ENCODE results near the gene FMO5. TPM values are rescaled to one million over a fixed set of nuclear protein-coding genes. Genes with fewer than 3 reads are reported as not detected.

Gene FMO5
- total RNA-seq, 1 donor from 2014 or later = 95.9 TPM

- ATAC-seq = no peak
- Histone ChIP-seq H3K27me3 (no peaks in the 10 kb centered on the region), H3K4me3 (no peak overlapping the region), H3K27ac (no peak overlapping the region), H3K4me1 (no peaks in the 10 kb centered on the region), H3K36me3 (peaks cover 56% of the 10 kb centered on the region), H3K9me3 (no peaks in the 10 kb centered on the region)
- DNase-seq = no peak
- TF ChIP-seq CTCF (IDR thresholded peaks at IDR 0.05) = no peak
- intact Hi-C loops (cut with DNase I) = no loop called here
Measured at GRCh38 chr1:147209825-147210821, 15.0 kb downstream of the FMO5 start.

- TF ChIP-seq CTCF (IDR thresholded peaks at IDR 0.05) = no peak
- no peak overlapping the region for H3K4me3 ChIP-seq
- H3K36me3 ChIP-seq = peaks cover 67% of the 10 kb centered on the region
- H3K27me3 ChIP-seq = no peaks in the 10 kb centered on the region
- intact Hi-C loops (cut with DNase I) = no loop called here
- no peak overlapping the region for H3K27ac ChIP-seq
- H3K9me3 ChIP-seq = no peaks in the 10 kb centered on the region
- no peaks in the 10 kb centered on the region for H3K4me1 ChIP-seq
- ATAC-seq (no peak), DNase-seq (no peak)
Measured at GRCh38 chr1:147208619-147209018, 16.5 kb downstream of the FMO5 start.

- H3K9me3 ChIP-seq = no peaks in the 10 kb centered on the region
- TF ChIP-seq CTCF (IDR thresholded peaks at IDR 0.05) = no peak
- no peak overlapping the region for H3K27ac ChIP-seq
- no peaks in the 10 kb centered on the region for H3K4me1 ChIP-seq
- no peaks in the 10 kb centered on the region for H3K27me3 ChIP-seq
- peaks cover 59% of the 10 kb centered on the region for H3K36me3 ChIP-seq
- no peak for DNase-seq
- intact Hi-C loops (cut with DNase I) = no loop called here
- ATAC-seq = no peak
- H3K4me3 ChIP-seq = no peak overlapping the region
Measured at GRCh38 chr1:147207192-147207591, 17.9 kb downstream of the FMO5 start.

- no peak overlapping the region for H3K4me3 ChIP-seq
- DNase-seq (no peak), ATAC-seq (no peak)
- no peaks in the 10 kb centered on the region for H3K9me3 ChIP-seq
- peaks cover 35% of the 10 kb centered on the region for H3K36me3 ChIP-seq
- H3K27ac ChIP-seq = no peak overlapping the region
- no peaks in the 10 kb centered on the region for H3K4me1 ChIP-seq
- no peak for TF ChIP-seq CTCF (IDR thresholded peaks at IDR 0.05)
- intact Hi-C loops (cut with DNase I) = no loop called here
- no peaks in the 10 kb centered on the region for H3K27me3 ChIP-seq
Measured at GRCh38 chr1:147204080-147204479, 21.1 kb downstream of the FMO5 start.

GRCh38 chr1:147202576-147202975 is 22.6 kb downstream of the FMO5 start:
- intact Hi-C loops (cut with DNase I) = no loop called here
- no peak for ATAC-seq
- no peak for TF ChIP-seq CTCF (IDR thresholded peaks at IDR 0.05)

More at GRCh38 chr1:147202576-147202975, 22.6 kb downstream of the FMO5 start:
- H3K27me3 ChIP-seq = no peaks in the 10 kb centered on the region
- H3K4me3 ChIP-seq = no peak overlapping the region
- no peaks in the 10 kb centered on the region for H3K4me1 ChIP-seq
- H3K36me3 ChIP-seq = peaks cover 23% of the 10 kb centered on the region
- no peak for DNase-seq
- no peak overlapping the region for H3K27ac ChIP-seq
- no peaks in the 10 kb centered on the region for H3K9me3 ChIP-seq

Data from upper lobe of right lung (tissue), 1 donor.